ENCODE data around the gene CAMKK2.
"Not testable (repeated sequence)": the region's sequence is repeated elsewhere in the genome, so short reads cannot be mapped to it uniquely, and the experiment has no call there.

CAMKK2 gene

DNA sequence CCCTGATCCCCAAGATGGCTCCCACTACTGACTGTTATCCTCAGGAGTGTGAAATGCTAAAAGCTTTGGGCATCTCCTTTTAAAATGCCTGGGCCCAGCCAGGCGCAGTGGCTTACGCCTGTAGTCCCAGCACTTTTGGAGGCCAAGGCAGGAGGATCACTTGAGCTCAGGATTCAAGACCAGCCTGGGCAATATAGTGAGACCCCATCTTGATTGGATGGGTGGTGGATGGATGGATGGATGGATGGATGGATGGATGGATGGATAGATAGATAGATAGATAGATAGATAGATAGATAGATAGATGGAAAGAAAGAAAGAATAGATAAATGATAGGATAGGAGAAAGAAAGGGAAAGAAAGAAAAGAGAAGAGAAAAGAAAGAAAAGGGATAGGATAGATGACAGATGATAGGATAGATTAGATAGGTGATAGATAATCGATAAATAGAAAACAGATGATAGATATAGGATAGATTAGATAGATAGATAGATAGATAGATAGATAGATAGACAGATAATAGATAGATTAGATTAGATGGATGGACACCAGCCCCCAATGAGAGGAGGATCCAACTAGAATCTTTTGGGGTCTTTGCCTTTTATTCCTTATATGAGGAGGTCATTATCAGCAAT lies 77.0 kb downstream of the CAMKK2 start:
- DNase-seq: no peak

DNA sequence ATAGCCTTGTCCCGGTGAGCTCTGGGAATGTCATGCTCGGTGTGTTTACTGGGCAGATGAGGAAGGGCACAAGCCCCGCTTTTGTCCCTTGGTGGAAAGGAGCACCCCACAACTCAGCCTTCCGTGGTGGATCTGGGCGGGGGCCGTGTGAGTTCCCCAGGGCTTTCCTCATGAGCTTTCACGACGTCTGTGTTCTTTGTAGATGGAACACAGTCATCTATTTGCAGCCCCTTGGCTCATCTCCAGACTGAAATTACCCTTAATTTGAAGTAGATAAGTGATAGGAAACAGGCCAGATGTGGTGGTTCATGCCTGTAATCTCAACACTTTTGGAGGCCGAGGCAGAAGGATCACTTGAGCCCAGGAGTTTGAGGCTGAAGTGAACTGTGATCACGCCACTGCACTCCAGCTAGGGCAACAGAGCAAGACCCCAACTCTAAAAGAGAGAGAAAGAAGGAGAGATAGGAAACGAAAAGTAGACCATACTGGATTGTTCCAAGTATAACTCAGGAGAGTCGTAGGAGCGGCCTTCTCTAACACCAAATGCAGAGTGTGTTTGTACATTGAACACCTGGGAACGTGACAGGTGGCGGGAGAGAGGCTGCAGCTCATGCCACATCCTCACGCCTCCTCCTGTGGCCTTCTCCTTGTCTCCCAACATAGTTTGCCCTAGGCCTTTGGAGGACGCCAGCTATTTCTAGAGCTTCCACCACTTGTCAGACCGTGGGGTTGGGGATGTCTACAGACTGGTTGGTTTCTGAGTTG lies 77.7 kb downstream of the CAMKK2 start:
- no peak for DNase-seq

DNA sequence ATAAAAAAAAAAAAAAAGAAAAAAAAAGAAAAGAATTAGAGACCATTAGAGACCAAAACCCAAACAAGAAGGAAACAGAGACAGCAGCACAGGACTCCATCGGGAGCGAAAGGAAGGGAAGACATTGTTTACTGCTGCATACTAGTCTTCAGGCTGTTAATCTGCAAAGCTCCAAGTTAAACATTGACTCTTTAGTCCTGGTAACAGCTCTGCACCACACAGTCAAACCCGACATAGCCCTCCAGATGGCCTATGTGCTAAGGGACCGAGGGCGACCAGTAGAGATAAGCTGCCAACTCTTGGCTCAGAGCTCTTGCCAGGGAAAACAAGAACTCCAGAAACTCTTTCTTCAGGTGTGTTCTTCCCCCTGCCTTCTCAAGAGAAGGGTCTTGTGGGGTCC lies 78.7 kb downstream of the CAMKK2 start:
- no peak for DNase-seq

DNA sequence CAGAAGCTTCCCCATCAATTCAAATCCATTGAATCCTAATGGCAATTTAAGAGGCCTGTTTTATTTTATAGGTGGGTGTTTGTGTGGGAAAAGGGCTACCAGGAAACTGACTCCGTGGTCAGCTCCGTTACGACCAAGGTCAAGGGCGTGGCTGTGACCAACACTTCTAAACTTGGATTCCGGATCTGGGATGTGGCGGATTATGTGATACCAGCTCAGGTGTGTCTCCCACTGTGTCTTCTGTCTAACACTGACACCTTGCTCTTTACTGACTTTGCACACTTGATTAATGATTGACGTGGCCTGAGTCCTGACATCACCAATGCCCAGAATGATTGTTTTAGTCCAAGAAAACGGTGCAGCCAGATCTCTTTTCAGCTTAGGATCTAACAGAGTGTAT lies 79.4 kb downstream of the CAMKK2 start:
- no peak for DNase-seq

GRCh38 chr12:121216102-121216501 lies 80.4 kb downstream of the CAMKK2 start:
- DNase-seq: no peak

GRCh38 chr12:121214855-121215745 lies 81.4 kb downstream of the CAMKK2 start:
- no peak for DNase-seq

- DNase-seq: no peak
These were observed 82.2 kb downstream of the CAMKK2 start for GRCh38 chr12:121214166-121214777.

DNA sequence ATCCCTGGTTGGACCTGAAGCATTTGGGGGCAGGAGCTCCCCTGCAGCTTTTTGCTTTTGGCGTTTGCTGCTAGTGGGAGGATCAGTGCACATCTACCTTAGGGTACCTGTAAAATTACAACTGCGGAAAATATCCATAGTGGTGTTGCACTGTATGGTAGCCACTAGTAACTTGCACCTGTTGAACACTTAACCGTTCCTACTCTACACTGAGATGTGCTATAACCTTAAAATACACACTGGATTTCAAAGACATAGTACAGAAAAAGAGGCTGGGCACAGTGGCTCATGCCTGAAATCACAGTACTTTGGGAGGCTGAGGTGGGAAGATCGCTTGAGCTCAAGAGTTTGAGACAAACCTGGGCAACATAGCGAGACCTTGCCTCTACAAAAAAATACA lies 83.6 kb downstream of the CAMKK2 start:
- DNase-seq: no peak

- DNase-seq: peak; percentile 89
These were observed 86.6 kb downstream of the CAMKK2 start, which contains the start of gene P2RX4 for GRCh38 chr12:121209624-121210572. TSS of gene P2RX4 (plus strand) at chr12:121210129. CDS start at chr12:121210165, 36 bp downstream.

DNA sequence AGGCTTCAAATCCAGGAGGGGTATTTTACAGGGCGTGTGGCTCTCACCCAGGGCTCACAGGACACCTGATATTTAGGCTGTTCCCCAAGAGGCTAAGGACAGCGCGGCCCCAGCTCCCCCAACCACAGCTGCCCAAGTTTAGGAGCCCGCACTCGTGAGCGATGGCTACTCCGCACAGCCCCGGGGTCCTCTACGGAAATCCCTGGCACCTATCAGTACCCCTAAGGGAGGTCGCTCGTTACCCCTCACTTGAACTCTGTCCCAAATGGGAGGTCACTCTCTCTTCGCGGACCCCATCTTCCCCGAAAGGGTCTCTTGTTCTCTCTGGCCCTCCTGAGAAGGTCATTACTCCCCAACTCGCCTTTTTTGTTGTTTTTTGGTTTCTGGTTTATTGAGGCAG lies 87.3 kb downstream of the CAMKK2 start:
- DNase-seq: no peak

GRCh38 chr12:121208571-121208970 lies 87.9 kb downstream of the CAMKK2 start:
- DNase-seq: not testable (repeated sequence)

DNA sequence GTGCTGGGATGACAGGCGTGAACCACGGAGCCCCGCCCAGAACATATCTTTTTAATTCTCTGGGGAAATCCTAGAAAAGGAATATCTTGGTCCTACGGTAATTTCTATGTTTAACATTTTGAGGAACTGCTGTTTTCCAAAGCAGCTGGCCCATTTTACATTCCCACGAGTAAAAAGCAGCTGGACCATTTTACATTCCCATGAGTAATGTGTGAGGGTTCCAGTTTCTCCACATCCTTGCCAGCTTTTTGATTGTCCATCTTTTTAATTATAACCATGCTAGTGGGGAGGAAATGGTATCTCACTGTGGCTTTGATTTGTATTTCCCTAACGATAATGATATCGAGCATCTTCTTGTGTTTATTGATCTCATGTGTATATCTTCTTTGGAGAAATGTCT lies 91.0 kb downstream of the CAMKK2 start:
- no peak for DNase-seq

- no peak for DNase-seq
These were observed 93.0 kb downstream of the CAMKK2 start for GRCh38 chr12:121203482-121203881.

- no peak for DNase-seq
These were observed 93.8 kb downstream of the CAMKK2 start for GRCh38 chr12:121202407-121203355.

DNA sequence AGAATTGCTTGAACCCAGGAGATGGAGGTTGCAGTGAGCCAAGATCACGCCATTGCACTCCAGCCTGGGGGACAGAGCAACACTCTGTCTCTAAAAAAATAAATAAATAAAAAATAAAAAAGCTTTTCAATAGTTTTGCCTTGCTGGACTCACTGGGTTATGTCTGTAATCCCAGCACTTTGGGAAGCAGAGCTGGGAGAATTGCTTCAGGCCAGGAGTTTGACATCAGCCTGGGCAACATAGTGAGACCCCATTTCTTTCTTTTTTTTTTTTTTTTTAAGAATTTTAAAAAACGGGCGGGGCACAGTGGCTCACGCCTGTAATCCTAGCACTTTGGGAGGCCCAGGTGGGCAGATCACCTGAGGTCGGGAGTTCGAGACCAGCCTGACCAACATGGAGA lies 95.4 kb downstream of the CAMKK2 start:
- DNase-seq: not testable (repeated sequence)

GRCh38 chr12:121198949-121199348 lies 97.6 kb downstream of the CAMKK2 start:
- DNase-seq: no peak

- no peak for DNase-seq
These were observed 99.6 kb downstream of the CAMKK2 start for GRCh38 chr12:121196902-121197301.

GRCh38 chr12:121191151-121191550 lies 105.4 kb downstream of the CAMKK2 start:
- no peak for DNase-seq

DNA sequence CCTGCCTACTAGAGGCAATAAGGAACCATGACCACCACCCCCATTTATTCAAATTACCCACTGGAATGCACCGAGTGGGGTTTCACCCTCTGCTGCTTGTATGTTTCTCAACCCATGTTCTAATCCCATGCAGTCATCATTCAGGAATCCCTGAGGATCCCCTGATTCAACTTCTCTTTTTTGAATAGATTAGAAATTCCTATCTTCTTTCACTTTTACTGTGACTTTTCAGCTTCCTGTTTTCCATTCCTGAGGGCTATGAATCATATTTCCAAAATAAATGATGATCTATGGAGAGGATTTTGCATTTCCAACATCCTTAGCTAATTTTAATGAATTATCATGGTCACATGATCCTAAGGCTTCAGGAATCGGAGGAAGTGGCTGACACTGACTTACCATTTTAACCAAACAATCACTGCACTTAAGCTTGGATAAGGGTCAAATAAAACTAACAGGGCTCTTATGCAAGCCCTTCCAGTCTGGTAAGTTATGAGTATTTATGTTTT lies 105.9 kb downstream of the CAMKK2 start:
- no peak for DNase-seq

GRCh38 chr12:121189619-121190155 lies 106.8 kb downstream of the CAMKK2 start:
- no peak for DNase-seq
